A549 (cell line): ENCODE measurements around the gene PARP1.

ENCODE experiments used
- BHLHE40 ChIP-seq: IDR thresholded peaks from 2 replicates; pipeline ENCODE4 v1.6.1; 2012; ENCODE audit warnings: low read depth, low read length, inconsistent platforms
- FOSB ChIP-seq: fragments of 250-450 bp; sonication (Bioruptor Pico); IDR thresholded peaks from 2 replicates; pipeline ENCODE4 v1.5.0; 2020; ENCODE audit warnings: mild to moderate bottlenecking, moderate library complexity
- HOXA7 ChIP-seq: fragments of 250-450 bp; sonication (Bioruptor Pico); IDR thresholded peaks from 2 replicates; pipeline ENCODE4 v1.5.0; 2020; ENCODE audit warnings: mild to moderate bottlenecking, moderate library complexity
- JUN ChIP-seq, 2 experiments: fragments of >200 bp; sonication (Bioruptor Twin); formaldehyde crosslinking; IDR thresholded peaks; 2 replicates in 1 of 2; 3 replicates in 1 of 2; pipeline ENCODE4 v1.6.1; 2016 to 2017
- RCOR1 ChIP-seq: fragments of 150-350 bp; IDR thresholded peaks from 2 replicates; pipeline ENCODE4 v1.6.1; 2014; ENCODE audit warnings: antibody characterized with exemption, low read length, low read depth
- SMC3 ChIP-seq: fragments of >200 bp; sonication (Bioruptor Twin); formaldehyde crosslinking; IDR thresholded peaks from 3 replicates; pipeline ENCODE4 v1.6.1; 2018; ENCODE audit warnings: inconsistent platforms
- TF ChIP-seq, protein P1 (sequence below): fragments of >200 bp; sonication (Bioruptor Twin); formaldehyde crosslinking; IDR thresholded peaks from 3 replicates; pipeline ENCODE4 v1.5.1; 2016

DNA sequence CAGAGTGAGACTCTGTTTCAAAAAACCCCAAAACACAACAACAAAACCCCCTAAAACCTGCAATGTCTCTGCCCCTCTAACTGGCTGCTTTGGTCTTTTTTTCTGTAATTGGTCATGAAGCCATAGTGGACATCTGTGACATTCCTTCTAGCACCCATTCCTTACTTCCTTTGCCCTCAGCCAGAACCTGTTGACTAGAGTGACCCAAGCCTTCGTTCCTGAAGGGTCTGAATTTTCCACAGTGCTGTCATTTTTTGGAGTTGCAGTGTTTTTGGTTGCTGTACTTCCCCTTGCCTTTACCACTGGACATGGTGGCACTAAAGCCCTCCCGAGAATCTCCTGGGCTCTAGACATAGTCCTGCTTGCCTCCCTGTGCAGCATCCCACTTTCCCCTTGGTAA is 50.5 kb downstream of the PARP1 start:
- TF ChIP-seq, protein P1, sequence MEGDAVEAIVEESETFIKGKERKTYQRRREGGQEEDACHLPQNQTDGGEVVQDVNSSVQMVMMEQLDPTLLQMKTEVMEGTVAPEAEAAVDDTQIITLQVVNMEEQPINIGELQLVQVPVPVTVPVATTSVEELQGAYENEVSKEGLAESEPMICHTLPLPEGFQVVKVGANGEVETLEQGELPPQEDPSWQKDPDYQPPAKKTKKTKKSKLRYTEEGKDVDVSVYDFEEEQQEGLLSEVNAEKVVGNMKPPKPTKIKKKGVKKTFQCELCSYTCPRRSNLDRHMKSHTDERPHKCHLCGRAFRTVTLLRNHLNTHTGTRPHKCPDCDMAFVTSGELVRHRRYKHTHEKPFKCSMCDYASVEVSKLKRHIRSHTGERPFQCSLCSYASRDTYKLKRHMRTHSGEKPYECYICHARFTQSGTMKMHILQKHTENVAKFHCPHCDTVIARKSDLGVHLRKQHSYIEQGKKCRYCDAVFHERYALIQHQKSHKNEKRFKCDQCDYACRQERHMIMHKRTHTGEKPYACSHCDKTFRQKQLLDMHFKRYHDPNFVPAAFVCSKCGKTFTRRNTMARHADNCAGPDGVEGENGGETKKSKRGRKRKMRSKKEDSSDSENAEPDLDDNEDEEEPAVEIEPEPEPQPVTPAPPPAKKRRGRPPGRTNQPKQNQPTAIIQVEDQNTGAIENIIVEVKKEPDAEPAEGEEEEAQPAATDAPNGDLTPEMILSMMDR: no peak
- TF ChIP-seq SMC3: no peak
- TF ChIP-seq HOXA7 (CRISPR knock-in tag): no peak
- TF ChIP-seq BHLHE40: no peak
- TF ChIP-seq RCOR1: no peak
- TF ChIP-seq FOSB: no peak
- TF ChIP-seq JUN (IDR thresholded peaks at IDR 0.05): no peak
